Left forelimb (tissue), 1 donor: ENCODE data around the gene SOX4.

Experiments
- DNase-seq: peaks from one replicate; pipeline ENCODE4 v3.0.0-alpha.2; 2018; ENCODE audit warnings: low spot score

Gene SOX4

DNA sequence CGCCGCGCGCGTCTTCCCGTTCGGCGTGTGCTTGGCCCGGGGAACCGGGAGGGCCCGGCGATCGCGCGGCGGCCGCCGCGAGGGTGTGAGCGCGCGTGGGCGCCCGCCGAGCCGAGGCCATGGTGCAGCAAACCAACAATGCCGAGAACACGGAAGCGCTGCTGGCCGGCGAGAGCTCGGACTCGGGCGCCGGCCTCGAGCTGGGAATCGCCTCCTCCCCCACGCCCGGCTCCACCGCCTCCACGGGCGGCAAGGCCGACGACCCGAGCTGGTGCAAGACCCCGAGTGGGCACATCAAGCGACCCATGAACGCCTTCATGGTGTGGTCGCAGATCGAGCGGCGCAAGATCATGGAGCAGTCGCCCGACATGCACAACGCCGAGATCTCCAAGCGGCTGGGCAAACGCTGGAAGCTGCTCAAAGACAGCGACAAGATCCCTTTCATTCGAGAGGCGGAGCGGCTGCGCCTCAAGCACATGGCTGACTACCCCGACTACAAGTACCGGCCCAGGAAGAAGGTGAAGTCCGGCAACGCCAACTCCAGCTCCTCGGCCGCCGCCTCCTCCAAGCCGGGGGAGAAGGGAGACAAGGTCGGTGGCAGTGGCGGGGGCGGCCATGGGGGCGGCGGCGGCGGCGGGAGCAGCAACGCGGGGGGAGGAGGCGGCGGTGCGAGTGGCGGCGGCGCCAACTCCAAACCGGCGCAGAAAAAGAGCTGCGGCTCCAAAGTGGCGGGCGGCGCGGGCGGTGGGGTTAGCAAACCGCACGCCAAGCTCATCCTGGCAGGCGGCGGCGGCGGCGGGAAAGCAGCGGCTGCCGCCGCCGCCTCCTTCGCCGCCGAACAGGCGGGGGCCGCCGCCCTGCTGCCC is 1.1 kb downstream of the SOX4 start:
- peak; percentile 85 for DNase-seq

DNA sequence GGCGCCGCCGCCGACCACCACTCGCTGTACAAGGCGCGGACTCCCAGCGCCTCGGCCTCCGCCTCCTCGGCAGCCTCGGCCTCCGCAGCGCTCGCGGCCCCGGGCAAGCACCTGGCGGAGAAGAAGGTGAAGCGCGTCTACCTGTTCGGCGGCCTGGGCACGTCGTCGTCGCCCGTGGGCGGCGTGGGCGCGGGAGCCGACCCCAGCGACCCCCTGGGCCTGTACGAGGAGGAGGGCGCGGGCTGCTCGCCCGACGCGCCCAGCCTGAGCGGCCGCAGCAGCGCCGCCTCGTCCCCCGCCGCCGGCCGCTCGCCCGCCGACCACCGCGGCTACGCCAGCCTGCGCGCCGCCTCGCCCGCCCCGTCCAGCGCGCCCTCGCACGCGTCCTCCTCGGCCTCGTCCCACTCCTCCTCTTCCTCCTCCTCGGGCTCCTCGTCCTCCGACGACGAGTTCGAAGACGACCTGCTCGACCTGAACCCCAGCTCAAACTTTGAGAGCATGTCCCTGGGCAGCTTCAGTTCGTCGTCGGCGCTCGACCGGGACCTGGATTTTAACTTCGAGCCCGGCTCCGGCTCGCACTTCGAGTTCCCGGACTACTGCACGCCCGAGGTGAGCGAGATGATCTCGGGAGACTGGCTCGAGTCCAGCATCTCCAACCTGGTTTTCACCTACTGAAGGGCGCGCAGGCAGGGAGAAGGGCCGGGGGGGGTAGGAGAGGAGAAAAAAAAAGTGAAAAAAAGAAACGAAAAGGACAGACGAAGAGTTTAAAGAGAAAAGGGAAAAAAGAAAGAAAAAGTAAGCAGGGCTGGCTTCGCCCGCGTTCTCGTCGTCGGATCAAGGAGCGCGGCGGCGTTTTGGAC is 2.0 kb downstream of the SOX4 start:
- no peak for DNase-seq

DNA sequence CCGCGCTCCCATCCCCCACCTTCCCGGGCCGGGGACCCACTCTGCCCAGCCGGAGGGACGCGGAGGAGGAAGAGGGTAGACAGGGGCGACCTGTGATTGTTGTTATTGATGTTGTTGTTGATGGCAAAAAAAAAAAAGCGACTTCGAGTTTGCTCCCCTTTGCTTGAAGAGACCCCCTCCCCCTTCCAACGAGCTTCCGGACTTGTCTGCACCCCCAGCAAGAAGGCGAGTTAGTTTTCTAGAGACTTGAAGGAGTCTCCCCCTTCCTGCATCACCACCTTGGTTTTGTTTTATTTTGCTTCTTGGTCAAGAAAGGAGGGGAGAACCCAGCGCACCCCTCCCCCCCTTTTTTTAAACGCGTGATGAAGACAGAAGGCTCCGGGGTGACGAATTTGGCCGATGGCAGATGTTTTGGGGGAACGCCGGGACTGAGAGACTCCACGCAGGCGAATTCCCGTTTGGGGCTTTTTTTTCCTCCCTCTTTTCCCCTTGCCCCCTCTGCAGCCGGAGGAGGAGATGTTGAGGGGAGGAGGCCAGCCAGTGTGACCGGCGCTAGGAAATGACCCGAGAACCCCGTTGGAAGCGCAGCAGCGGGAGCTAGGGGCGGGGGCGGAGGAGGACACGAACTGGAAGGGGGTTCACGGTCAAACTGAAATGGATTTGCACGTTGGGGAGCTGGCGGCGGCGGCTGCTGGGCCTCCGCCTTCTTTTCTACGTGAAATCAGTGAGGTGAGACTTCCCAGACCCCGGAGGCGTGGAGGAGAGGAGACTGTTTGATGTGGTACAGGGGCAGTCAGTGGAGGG is 2.8 kb downstream of the SOX4 start:
- peak; percentile 87 for DNase-seq

GRCh38 chr6:21596949-21597682 is 3.6 kb downstream of the SOX4 start:
- DNase-seq = no peak

GRCh38 chr6:21597801-21598673 is 4.5 kb downstream of the SOX4 start:
- no peak for DNase-seq

DNA sequence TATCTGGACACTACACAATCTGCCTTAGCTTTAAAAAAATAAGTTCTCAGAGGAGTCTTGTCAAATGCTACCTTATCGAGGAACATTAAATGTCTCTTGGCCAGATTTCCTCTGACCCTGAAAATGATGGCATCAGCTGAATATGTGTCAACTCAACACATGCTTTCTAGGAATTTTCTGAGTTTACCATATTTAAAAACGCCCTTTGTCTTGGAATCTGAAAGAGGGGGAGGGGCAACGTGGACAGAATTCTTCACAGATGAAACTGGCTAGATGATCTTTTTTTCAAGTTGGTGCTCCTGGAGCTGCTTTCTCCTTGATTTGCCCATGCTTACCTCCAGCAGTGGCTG is 5.1 kb downstream of the SOX4 start:
- no peak for DNase-seq

DNA sequence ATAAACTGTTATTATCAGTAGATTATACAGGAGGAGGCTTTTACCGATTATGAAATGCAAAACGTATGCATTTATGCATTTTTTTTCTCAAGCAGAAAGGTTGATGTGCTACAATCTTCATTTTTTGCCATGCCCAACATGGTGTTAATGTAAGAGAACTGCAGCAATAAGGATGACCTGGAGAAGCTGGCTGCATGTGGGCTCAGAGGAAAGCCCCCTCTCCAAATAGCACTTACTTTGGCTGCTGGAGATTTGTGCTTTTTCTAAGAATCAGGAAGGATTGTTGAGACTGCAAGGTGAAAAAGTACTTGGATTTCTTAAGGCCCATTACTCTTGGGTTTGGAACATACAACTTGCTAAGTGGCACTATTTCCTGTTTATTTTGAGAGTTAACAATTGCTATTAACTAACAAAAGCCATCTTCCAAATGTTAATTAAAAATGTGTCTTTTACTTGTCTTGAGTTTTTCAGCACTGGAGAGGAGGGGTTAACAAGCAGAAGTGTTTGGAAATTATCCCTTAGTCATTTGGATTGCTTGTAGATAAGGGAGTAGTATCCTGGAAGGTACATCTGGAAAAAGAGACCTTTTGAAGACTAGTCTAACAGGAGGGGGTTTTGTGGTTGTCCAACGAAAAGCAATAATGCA is 5.6 kb downstream of the SOX4 start:
- DNase-seq = no peak

GRCh38 chr6:21601339-21601923 is 7.9 kb downstream of the SOX4 start:
- no peak for DNase-seq

GRCh38 chr6:21601932-21602390 is 8.4 kb downstream of the SOX4 start:
- DNase-seq = no peak

- no peak for DNase-seq
Observed at GRCh38 chr6:21603082-21603952, 9.8 kb downstream of the SOX4 start.

DNA sequence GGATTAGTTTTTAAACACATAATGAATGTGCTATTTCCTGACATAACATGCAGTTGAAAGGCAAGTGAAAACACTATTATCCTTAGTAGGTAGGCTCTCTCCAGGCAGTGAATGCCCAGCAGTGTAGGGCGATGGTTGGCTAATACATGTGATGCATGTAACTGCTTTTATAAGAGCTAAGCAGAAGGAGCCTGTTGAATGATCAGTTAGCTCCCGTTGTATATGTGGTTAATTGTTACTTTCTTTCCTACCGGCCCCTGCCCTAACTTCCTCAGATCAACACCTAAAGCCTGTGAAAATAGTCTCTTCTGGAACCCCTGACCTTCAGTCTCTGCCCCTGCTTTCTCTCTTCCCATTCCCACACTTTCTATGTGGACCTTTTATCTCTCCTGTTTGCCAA is 10.5 kb downstream of the SOX4 start:
- no peak for DNase-seq

DNA sequence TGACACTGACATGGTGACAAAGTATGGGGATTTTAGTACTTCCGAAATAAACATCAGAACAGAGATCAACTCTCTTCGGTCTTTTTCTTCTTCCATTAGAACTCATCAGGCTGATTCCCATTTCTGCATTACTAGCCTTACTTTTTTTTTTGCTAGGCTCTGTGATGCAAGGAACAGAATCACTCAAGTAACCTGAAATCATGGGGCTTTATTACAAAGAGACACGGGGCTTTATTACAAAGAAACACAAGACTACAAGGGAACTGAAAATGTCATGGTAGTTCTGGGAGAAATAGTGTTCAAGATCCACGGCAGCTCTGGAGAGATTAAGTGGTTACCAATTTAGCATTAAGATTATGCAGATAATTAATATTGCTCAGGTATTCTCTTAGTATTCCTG is 11.6 kb downstream of the SOX4 start:
- DNase-seq = no peak

GRCh38 chr6:21608601-21609000 is 15.1 kb downstream of the SOX4 start:
- no peak for DNase-seq

GRCh38 chr6:21609881-21610329 is 16.4 kb downstream of the SOX4 start:
- no peak for DNase-seq

- no peak for DNase-seq
Observed at GRCh38 chr6:21610341-21610740, 16.8 kb downstream of the SOX4 start.

- no peak for DNase-seq
Observed at GRCh38 chr6:21611485-21611884, 17.9 kb downstream of the SOX4 start.

DNA sequence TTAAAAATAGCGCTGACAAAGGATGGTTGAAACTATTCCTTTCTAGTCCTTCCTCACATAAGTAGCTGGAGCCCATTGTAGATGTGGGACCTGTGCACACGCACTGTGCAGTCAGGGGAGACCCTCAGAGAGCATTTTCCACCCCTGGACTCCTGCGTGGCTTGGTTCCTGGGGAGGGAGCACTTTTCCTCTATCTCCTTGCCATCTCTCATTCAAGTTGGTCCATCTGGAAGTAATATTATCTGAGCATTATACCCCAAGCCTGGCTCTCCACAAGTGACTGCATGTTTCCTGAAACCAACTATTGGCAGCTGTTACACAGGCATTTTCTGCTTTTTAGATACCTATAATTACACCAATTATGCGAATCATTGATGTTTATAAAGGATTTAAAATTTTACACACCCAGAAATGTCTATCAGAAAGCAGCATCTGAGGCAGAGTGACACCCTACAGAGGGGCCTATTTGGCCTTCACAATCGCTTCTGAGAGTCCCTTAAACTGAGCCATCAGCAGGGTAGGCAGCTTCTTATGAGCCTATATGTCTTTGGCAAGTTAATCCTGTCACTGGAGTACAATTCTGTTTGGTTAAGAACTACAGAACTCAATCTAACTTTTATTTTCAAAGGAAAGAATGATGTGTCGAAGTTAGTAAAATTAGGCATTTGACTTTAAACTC is 18.7 kb downstream of the SOX4 start:
- DNase-seq = no peak

DNA sequence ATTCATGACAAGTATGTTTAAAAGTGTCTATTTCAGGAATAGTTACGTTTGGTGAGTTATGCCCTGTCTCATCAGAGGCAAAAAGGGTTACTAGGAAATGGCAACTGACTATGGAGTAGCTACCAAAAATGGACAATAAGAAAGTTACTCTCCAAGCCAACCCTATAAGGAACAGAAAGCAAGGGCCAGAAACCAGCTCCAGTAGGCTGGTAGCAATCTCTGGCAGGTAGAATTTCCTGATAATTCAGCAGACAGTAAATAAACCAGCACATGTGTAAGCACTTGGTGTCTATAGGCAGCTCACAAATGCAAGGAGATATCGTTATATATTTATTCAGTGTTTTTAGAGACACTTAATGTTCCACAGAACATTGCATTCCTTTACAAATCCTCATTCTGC is 20.3 kb downstream of the SOX4 start:
- no peak for DNase-seq
